Neural progenitor cell (in vitro differentiated cells): ENCODE measurements around the gene MED27. TPM values are rescaled to one million over a fixed set of nuclear protein-coding genes. Genes with fewer than 3 reads are reported as not detected.

Experiments
- DNase-seq: peaks from one replicate; pipeline ENCODE4 v3.0.0-alpha.2; 2016; ENCODE audit warnings: low spot score
- H2AFZ ChIP-seq: fragments of 200-600 bp; sonication (generic); replicated peaks from 2 replicates; pipeline ENCODE4 v1.6.1; 2016; ENCODE audit warnings: antibody characterized with exemption
- H3F3A ChIP-seq: fragments of 200-600 bp; sonication (generic); 2 replicates; pipeline ENCODE4 v1.6.1; 2016; ENCODE audit warnings: antibody characterized with exemption, low read depth
- H3K27ac ChIP-seq: fragments of 200-600 bp; sonication (generic); 2 replicates; pipeline ENCODE4 v1.5.1; 2016; ENCODE audit warnings: mild to moderate bottlenecking
- H3K27me3 ChIP-seq: fragments of 200-600 bp; sonication (generic); 2 replicates; pipeline ENCODE4 v1.6.1; 2016; ENCODE audit warnings: mild to moderate bottlenecking, moderate library complexity
- H3K36me3 ChIP-seq: fragments of 200-600 bp; sonication (generic); 2 replicates; pipeline ENCODE4 v1.5.1; 2016
- H3K4me1 ChIP-seq: fragments of 200-600 bp; sonication (generic); 2 replicates; pipeline ENCODE4 v1.6.1; 2016; ENCODE audit warnings: mixed run types
- H3K4me2 ChIP-seq: fragments of 200-600 bp; sonication (generic); 2 replicates; pipeline ENCODE4 v1.6.1; 2016
- H3K4me3 ChIP-seq: fragments of 200-600 bp; sonication (generic); 2 replicates; pipeline ENCODE4 v1.5.1; 2016
- H3K79me2 ChIP-seq: fragments of 200-600 bp; sonication (generic); 2 replicates; pipeline ENCODE4 v1.6.1; 2016; ENCODE audit warnings: low read depth
- H3K9ac ChIP-seq: fragments of 200-600 bp; sonication (generic); 2 replicates; pipeline ENCODE4 v1.6.1; 2016
- H3K9me3 ChIP-seq: fragments of 200-600 bp; sonication (generic); 2 replicates; pipeline ENCODE4 v1.5.1; 2016; ENCODE audit warnings: low read depth
- H4K20me1 ChIP-seq: fragments of 200-600 bp; sonication (generic); 2 replicates; pipeline ENCODE4 v1.6.1; 2016; ENCODE audit warnings: low read depth
- H3K27ac Mint-ChIP-seq: 3 replicates; pipeline ENCODE4 v1.8.0; 2021; ENCODE audit warnings: mixed read lengths
- H3K27me3 Mint-ChIP-seq: 2 replicates; pipeline ENCODE4 v1.8.0; 2022; ENCODE audit warnings: low read depth, mild to moderate bottlenecking, inconsistent platforms, moderate library complexity, mixed read lengths; ENCODE audit not compliant: insufficient read depth
- H3K36me3 Mint-ChIP-seq: 3 replicates; pipeline ENCODE4 v1.8.0; 2021; ENCODE audit warnings: mixed read lengths
- H3K4me1 Mint-ChIP-seq: 3 replicates; pipeline ENCODE4 v1.8.0; 2021; ENCODE audit warnings: mixed read lengths
- H3K4me3 Mint-ChIP-seq: 3 replicates; pipeline ENCODE4 v1.8.0; 2021; ENCODE audit warnings: mild to moderate bottlenecking, moderate library complexity, mixed read lengths
- H3K9me3 Mint-ChIP-seq: 3 replicates; pipeline ENCODE4 v1.8.0; 2020; ENCODE audit warnings: mixed read lengths
- EZH2 ChIP-seq: fragments of 200-600 bp; sonication (generic); IDR thresholded peaks from 2 replicates; pipeline ENCODE4 v1.6.1; 2017; ENCODE audit warnings: antibody characterized with exemption, mild to moderate bottlenecking, moderate library complexity
- EZH2phosphoT487 ChIP-seq: fragments of 200-600 bp; sonication (generic); IDR thresholded peaks from 2 replicates; pipeline ENCODE4 v1.6.1; 2017; ENCODE audit warnings: antibody characterized with exemption
- total RNA-seq: library from RNA; depleted of rRNA; stranded (reverse); fragments of >200 nt; gene quantifications from 2 replicates; pipeline ENCODE4 v1.2.3, GENCODE V29; 2015; ENCODE audit warnings: low replicate concordance
- TF ChIP-seq, protein P1 (sequence below): fragments of 200-600 bp; sonication (generic); IDR thresholded peaks from 2 replicates; pipeline ENCODE4 v1.5.1; 2017; ENCODE audit warnings: antibody characterized with exemption, mild to moderate bottlenecking

The MED27 gene
- total RNA-seq, 1 donor from 2014 or later: 15.1 TPM

DNA sequence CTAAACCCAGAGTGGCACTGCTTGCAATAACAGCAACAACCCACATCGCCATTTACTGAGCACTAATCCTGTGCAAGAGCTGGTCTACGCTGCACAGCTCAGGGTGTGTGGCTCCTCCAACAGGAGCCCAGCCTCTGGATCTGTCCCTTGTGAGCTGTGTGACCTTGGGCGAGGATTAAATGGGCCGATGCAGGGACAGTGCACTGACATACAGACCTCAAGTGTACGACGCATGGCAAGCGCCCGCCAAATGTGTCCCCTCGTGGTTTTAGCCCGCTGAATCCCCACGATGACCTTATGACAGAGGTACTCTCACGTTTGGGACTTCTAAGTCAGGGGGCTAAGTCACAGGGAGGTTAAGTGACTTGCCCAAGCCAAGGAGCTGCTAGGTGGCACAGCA, 209.5 kb downstream of the MED27 start:
- H3K36me3 Mint-ChIP-seq: no peaks in the 10 kb centered on the region
- H3K4me1 Mint-ChIP-seq: peaks cover 59% of the 10 kb centered on the region
- H3K4me3 Mint-ChIP-seq: no peak overlapping the region
- no peaks in the 10 kb centered on the region for H3K27me3 ChIP-seq
- TF ChIP-seq EZH2phosphoT487 (no peak), EZH2 (no peak)
- TF ChIP-seq, protein P1, sequence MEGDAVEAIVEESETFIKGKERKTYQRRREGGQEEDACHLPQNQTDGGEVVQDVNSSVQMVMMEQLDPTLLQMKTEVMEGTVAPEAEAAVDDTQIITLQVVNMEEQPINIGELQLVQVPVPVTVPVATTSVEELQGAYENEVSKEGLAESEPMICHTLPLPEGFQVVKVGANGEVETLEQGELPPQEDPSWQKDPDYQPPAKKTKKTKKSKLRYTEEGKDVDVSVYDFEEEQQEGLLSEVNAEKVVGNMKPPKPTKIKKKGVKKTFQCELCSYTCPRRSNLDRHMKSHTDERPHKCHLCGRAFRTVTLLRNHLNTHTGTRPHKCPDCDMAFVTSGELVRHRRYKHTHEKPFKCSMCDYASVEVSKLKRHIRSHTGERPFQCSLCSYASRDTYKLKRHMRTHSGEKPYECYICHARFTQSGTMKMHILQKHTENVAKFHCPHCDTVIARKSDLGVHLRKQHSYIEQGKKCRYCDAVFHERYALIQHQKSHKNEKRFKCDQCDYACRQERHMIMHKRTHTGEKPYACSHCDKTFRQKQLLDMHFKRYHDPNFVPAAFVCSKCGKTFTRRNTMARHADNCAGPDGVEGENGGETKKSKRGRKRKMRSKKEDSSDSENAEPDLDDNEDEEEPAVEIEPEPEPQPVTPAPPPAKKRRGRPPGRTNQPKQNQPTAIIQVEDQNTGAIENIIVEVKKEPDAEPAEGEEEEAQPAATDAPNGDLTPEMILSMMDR: no peak
- peaks cover 3% of the 10 kb centered on the region for H3K27me3 Mint-ChIP-seq
- no peak overlapping the region for H3K27ac ChIP-seq
- H3K36me3 ChIP-seq: no peaks in the 10 kb centered on the region
- H3K79me2 ChIP-seq: no peaks in the 10 kb centered on the region
- peaks cover 17% of the 10 kb centered on the region for H3F3A ChIP-seq
- no peak overlapping the region for H2AFZ ChIP-seq
- DNase-seq: no peak
- H3K9me3 Mint-ChIP-seq: no peaks in the 10 kb centered on the region
- peaks cover 20% of the 10 kb centered on the region for H3K4me1 ChIP-seq
- no peak overlapping the region for H3K4me3 ChIP-seq
- no peaks in the 10 kb centered on the region for H3K9me3 ChIP-seq
- peaks cover 66% of the 10 kb centered on the region for H4K20me1 ChIP-seq
- no peak overlapping the region for H3K9ac ChIP-seq
- H3K4me2 ChIP-seq: no peak overlapping the region
- no peak overlapping the region for H3K27ac Mint-ChIP-seq

DNA sequence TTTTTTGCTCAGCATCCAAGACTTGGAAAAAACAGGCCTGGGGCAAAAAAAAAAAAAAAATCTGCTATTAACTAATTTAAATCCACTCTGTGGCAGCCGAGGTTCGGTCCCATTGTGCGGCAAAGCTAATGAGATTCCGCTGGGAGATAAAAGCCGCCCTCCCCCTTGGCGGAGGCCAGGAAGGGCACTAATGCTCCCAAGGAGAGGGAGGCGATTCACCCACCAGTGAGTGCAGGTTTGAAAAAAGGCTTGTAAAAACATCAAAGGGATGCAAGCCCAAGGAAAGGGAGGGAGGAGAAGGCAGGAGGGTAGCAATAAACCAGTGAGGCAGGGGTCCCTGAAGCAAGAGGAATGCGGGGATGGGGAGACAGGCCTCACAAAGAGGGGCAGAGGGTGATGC, 210.3 kb downstream of the MED27 start:
- Histone ChIP-seq H3K4me2 (peak overlapping the region; percentile 58), H3K27ac (no peak overlapping the region), H2AFZ (no peak overlapping the region), H3K9ac (no peak overlapping the region), H3K4me3 (no peak overlapping the region), H3K9me3 (no peaks in the 10 kb centered on the region), H3K27me3 (no peaks in the 10 kb centered on the region), H3F3A (peaks cover 17% of the 10 kb centered on the region), H3K79me2 (no peaks in the 10 kb centered on the region), H3K4me1 (peaks cover 20% of the 10 kb centered on the region), H3K36me3 (no peaks in the 10 kb centered on the region), H4K20me1 (peaks cover 58% of the 10 kb centered on the region)
- Mint-ChIP-seq H3K27me3 (peaks cover 3% of the 10 kb centered on the region), H3K4me1 (peaks cover 53% of the 10 kb centered on the region), H3K4me3 (no peak overlapping the region), H3K36me3 (no peaks in the 10 kb centered on the region), H3K27ac (peak overlapping the region; percentile 62), H3K9me3 (no peaks in the 10 kb centered on the region)
- peak; percentile 89 for DNase-seq
- TF ChIP-seq, protein P1: no peak
- TF ChIP-seq EZH2phosphoT487: no peak
- TF ChIP-seq EZH2: no peak

DNA sequence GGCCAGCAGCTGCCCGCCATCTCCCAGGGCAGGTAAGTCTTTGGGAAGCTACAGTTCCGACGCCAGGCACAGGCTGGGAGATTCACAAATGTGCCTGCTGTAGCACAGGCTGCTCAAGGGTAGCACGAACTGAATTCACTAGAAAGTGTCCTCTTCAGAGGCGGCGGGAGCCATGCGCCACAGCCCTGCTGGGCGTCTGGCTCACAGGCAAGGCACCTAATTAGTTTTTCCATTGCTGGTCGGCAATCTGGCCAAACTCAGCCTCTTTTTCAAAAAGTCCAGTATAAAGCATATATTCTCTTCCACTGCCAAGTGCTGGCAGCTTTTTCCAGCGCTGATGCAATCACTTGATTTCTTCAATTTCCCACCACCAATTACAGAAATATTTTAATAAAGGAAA, 210.9 kb downstream of the MED27 start:
- H3K4me2 ChIP-seq: peak overlapping the region; percentile 36
- H3F3A ChIP-seq: peaks cover 17% of the 10 kb centered on the region
- H3K27ac Mint-ChIP-seq: peak overlapping the region; percentile 62

More for the DNA sequence above, 210.9 kb downstream of the MED27 start:
- peaks cover 52% of the 10 kb centered on the region for H4K20me1 ChIP-seq
- no peaks in the 10 kb centered on the region for H3K27me3 ChIP-seq
- Mint-ChIP-seq H3K27me3 (peaks cover 3% of the 10 kb centered on the region), H3K4me3 (no peak overlapping the region), H3K9me3 (no peaks in the 10 kb centered on the region), H3K4me1 (peaks cover 49% of the 10 kb centered on the region), H3K36me3 (no peaks in the 10 kb centered on the region)
- H3K9me3 ChIP-seq: no peaks in the 10 kb centered on the region
- peak; percentile 39 for DNase-seq
- no peak overlapping the region for H3K4me3 ChIP-seq
- H3K36me3 ChIP-seq: no peaks in the 10 kb centered on the region
- H2AFZ ChIP-seq: no peak overlapping the region
- no peaks in the 10 kb centered on the region for H3K79me2 ChIP-seq
- H3K27ac ChIP-seq: no peak overlapping the region
- H3K4me1 ChIP-seq: peaks cover 20% of the 10 kb centered on the region
- H3K9ac ChIP-seq: no peak overlapping the region
- TF ChIP-seq, protein P1: no peak
